GM19035 (cell line): Measurements from ENCODE around the gene PDP2.

Experiments used
- ATAC-seq: cut with Tn5 transposase; IDR thresholded peaks from one replicate; pipeline ENCODE4 v1.9.1; 2021; ENCODE audit not compliant: unreplicated experiment

Gene PDP2

DNA sequence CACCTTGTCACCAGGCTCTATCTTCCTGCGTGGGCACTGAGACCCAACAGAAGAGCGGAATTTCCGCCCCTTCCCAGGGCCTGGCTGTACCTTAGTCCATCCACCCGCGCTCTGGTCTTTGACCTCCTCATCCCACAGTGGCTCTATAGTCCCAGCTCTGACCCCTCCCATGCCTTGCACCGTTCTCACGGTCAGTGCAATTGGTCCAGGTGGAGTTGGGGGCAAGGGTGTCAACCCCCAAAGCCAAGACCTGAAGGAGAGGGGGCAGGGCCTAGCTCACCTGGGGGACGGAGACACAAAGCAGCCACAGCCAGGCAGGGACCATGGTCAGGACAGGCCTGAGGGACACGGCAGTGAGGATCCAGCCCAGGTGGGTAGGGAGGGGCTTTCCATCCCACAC lies 37.4 kb downstream of the PDP2 start:
- ATAC-seq: no peak

DNA sequence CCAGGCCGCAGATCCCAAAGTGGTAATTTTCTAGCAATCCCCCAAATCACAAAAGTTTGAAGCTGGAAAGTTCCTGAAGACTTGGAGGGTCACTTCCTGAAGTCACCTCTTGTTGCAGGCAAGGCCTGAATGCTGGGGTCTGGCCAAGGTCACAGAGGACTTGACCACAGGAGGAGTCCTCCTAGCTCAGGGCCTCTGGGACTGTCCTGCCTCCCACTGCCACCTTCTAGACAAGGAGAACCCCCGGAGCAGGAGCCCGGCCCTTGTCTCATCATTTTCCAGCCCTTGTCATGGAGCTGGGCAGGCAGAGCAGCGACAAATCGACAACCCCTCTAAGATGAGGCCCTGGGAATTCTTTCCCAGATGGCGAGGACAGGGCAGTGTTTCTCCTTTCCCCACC lies 38.0 kb downstream of the PDP2 start:
- ATAC-seq: no peak

DNA sequence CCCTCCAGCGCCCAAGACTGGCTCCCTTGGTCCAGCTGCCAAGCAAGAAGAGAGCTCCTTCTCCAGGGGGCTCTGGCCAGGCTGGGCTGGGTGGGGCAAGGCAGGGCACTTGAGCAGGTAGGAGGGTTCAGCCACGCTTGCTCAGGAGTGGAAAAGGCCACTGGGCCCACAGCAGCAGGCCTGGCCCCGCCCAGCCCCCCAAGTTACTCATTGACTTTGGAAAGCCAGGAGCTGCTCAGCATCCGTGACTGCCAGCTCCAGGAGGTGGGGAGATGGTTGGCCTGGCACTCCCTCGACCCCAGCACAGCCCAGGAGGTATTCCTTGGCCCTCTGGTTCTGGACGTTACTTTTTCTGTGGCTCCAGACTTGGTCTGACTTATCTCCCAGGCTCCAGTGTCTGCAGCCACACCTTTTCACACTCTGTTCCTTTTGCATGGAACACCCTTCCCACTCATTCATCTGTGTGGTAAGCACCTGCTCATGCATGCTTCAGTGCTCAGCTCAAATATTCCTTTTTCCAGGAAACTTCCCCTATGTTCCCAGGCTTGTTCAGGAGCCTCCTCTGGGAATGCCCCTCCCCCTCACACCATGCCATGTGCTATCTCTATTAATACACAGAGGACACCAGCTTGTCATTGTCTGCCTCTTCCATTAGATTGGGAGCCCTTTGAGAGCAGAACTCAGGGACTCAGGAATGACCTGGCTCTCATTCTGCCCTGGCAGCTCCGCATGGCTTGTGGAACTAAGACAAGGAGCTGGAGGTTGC lies 38.7 kb downstream of the PDP2 start, which contains the start of gene CDH16:
CDH16 (minus strand) TSS at position 83 of the 766 bp plus-strand sequence. CDS start 820 bp downstream, outside the sequence.
- ATAC-seq: no peak

DNA sequence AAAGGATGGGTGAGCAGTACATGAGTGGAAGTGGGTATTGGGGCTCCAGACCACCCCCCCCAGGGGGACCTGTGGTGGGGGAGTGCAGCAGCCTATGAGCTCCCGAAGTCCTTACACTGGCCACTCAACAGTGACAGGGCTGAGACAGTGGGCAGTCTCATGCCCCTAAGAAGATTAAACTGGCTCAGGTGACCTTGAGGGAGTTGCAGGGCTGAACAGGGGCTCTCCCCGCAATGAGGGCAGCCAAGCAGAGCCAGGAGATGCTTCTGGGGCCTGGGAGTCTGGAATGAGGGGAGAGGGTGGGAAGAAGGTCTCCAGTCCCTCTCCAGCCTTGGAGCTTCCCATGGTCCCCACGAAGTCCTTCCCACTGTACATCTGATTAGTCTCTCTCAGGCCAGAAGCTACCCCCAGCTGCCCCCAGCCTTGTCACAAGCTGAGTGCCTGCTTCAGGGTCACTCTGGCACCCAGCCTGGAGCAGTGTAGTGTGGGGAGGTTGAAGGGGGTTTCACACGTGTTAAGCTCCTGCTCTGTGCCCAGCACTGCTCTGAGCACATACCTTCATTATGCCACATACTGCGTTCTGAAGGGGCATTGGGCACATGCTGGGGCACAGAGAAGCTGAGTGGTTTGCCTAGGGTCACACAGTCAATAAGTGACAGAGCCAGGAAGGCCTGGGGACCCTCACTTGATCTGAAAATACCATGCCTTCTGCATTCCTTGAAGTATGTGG lies 39.4 kb downstream of the PDP2 start:
- ATAC-seq: no peak

DNA sequence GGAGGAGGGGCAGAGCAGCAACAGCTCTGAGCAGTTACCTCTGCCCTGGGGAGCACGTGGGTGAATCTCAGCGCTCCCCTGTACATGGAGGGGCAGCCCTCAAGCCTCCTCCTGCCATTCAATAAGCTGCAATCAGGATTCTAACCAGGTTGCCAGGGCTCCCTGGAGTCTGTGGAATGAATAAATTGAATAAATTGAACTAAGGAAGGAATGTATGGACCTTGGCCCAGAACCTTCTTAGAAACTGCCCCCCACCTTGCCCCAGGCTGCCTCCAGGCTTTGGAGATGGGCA lies 39.9 kb downstream of the PDP2 start:
- no peak for ATAC-seq

DNA sequence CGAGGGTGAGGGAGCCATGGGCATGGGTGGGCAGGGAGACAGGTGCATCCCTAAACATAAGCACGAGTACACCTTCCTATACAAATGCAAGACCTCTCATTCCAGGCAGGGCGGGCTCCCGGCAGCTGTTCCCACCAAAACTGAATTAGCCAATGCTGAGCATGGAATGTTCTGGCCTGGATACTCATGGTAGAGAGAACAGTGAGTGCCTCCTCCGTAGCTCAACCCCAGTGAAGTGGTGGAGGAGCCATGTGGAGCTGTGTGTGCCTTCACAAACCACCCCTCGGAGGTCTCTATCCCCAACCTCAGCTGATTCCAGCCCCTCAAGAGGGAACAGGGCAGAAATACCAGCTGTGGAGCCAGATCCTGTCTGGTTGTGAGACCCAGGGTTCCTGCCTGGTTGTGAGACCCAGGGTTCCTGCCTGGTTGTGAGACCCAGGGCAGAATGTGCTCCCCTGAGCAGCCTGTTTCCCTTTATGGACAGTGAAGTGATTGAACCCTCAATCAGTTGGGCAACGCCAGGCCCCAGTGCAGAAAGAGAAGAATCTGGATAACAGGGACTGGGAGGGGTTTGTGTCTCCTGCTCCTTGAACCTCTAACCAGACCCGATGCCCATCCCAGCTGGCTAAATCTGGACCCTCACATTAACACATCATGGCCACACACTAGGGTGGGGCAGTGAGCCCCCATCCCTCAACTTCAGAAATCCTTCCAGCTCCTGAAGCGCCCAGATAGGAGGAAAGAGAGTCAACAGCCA lies 40.8 kb downstream of the PDP2 start:
- no peak for ATAC-seq

DNA sequence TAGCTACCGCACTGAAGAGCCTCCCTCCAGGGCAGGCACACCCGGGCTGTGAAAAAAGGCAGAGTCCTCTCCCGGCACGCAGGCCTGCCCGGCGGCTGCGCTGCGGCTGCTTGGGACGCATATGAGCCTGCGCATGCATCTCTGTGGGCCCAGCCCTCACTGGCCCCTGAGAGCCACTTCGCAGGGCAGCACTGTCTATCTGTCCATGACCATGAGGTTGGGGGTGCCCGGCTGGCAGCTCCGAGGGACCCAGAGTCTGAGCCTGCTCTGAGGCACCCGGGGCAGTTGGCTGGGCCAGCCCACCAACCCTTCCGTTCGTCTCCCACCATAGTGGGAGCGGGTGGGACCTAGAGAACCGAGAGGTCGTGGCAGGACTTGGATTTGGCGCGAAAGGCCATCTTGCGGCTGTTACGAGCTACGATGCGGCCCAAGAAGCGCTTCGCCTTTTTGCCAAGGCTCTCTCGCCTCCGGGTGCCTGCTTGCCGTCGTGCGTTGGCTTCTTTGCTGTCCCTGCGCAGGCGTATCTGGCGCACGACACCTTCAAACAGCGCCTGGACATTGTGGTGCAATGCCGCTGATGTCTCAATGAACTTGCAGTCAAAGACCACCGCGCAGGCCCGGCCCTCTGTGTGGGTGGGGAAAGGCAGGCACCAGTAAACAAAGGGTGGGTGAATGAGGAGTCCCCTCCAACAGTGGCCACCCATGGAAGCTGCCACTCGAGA lies 41.6 kb downstream of the PDP2 start:
- ATAC-seq: no peak

DNA sequence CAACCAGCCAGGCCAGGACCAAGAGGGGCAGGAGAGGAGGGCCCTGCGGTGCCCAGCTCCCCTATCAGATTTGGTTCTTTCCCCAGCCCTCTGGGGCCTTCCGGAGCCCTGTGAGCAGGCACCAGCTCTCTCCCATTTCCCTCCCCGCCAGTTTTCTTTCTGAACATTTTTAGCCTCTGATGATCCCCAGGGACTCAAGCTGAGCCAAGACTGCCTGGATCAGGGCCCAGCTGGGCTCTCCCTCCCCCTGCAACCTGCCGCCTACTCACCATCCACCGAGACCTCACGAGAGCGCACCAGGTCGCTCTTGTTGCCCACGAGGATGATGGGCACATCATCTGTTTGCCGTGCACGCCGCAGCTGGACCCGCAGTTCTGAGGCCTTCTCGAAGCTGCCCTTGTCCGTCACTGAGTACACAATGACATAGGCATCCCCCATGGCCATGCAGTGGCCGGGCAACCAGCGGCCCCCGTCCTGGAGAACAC lies 43.0 kb downstream of the PDP2 start:
- ATAC-seq: no peak

DNA sequence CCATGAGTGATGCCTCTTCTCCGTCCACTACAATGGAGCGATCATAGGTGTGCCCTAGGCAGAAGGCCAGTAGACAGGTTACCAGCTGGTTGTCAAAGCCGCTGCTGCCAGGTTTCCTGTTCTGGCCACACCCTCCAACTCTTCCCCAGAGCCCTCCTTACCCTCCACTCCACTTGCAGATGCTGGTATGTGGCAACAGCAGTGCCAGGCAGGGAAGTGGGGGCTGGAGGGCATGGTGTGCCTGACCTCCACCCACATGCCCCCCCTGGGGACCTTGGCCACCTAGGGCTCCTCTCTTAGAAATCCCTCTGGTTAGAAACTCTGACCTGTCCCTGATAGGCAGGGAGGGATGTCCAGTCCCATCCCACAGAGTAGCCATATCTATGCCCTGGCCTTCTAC lies 43.6 kb downstream of the PDP2 start:
- no peak for ATAC-seq

DNA sequence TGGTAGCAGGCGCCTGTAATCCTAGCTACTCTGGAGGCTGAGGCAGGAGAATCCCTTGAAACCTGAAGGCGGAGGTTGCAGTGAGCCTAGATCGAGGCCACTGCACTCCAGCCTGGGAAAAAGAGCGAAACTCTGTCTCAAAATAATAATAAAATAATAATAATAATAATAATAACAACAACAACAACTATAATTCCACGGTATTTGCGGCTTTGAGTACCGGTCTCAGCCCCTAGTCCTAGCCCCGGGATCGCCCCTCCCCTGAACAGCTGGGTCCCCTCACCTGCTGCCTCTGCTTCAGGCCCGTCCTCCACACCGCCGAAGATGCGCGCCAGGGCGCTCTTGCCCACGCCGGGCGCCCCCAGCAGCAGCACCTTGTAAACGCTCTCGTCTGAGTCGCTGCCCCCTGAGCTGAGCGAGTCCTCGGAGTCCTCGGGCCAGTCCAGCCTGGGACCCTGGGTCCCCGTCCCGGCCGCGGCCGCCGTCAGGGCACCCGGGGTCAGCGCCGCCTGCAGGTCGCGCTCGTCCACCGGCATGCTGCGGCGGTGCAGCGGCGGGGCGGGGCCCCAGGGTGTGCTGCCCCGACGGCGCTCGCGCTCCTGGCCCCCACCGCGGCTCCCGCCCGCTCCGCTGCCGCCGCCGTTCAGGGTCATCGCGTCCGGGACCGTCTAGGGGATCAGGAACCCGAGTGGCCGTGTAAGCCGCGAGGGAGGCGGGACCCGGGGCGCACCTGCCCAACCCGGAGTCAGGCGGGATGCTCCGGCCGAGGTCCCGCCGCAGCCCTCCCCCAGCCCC lies 44.4 kb downstream of the PDP2 start:
- no peak for ATAC-seq

DNA sequence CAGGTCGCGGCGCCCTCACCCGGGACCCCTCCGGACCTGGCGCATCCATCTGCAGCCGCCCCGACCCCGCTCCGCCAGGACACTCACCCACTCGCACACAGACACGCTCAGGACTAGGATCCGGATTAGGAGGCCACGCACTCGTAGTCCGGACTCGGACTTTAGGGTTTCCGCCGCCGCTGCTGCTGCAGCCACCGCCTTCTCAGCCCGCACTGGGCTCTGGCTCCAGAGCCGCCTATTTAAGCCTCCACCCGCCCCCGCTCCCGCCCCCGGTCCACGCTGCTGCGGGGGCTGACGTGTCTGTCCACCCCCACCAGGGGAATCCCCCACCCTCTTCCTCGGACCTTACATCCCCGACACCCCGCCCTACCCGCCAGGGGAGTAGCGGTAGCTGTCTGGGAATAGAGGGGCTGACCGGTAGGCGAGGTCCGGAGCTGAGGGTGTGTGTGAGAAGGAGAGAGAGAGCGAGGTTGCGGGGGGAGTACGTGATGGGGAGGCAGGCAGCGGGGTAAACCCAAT lies 45.1 kb downstream of the PDP2 start, which contains the start of gene RRAD:
RRAD (minus strand) TSS at position 214 of the 519 bp plus-strand sequence. CDS start 356 bp downstream, outside the sequence.
- no peak for ATAC-seq

DNA sequence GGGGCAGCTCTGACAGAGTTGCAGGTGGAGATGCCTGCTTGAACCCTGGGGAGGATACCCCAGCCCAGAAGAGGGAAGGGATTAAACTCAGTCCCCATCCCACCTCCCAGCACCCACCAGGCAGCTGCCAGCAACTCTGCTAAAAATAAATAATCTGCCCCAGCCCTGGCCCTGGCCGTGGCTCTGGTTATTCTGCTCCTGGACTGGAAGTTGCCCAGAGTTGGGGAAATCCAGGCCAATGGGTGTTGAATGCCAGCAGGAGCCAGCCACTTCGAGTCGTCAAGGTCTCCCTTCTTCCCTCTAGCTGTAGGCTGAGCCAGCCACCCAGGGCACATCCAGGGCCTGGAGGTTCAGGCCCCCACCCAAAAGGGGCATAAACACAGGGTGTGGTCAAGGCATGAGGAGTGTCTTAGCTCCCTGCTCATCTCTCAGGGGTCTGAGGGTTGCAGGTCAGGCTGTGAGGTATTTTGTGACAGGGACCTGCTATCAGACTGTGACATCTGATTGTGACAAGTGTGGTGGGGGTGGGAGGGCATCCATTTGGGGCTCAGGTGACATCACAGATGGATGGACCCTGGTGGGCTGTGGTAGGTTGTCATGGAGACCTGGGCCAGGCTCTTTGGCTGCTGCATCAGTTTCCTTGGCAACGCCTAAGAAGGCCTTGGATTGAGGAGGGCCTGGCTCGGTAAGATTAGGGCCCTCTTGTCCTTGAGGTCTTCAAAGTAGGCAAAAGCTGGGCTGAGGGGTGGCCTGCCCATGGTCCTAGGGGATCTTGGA lies 46.0 kb downstream of the PDP2 start:
- no peak for ATAC-seq

DNA sequence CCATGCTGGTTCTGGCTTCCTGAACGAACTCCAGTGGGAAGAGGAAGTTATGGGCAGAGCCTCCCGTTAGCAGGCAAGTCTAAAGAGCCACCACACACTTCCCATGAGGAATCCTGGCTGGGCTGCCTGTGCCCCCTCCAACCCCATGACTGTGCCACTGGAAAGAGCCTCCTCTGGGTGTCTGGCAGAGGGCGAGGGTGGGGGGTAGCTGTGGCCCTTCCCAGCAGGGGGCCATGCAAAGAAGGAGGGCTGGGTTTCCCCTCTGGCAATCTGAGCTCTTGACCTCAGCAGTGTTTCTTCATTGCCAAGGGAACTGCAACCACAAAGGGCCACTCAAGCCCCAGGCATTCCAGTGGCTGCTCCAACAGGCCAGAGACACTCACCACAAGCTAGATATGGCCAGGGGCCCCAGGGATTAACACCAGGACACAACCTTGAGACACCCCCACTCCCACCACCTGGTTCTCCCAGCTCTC lies 46.7 kb downstream of the PDP2 start:
- ATAC-seq: no peak

DNA sequence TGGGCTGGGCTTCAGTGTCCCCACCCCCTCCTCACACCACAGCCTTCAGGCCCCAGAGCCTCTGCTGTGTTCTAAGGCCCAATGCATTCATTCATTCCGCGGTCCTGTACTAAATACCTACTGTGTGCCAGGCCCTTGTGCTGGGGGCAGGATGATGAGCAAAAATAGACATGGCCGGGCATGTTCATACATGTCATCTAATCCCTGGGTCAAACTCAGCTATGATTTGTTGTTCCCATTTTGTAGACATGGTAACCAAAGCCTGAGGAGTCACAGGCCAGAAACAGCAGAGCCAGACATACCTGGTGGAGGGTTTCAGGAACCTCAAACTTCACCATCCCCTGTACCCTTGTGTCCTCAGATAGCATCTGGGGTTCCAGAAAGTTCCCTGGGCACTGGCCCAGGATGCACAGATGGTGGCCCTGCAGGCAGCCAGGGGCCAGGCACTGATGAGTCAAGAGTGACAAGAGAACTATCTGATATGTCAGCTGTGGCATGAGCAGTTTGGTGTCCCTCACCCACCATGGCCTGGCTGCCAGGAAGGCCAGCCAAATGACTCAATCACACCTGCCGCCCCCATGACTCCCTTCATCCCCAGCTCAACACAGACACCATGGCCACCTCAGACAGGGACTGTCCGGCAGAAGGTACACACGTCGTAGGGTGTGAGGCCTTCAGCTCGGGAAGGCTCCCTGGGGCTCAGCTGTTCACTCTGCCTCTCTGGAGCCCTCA lies 47.8 kb downstream of the PDP2 start:
- ATAC-seq: no peak

DNA sequence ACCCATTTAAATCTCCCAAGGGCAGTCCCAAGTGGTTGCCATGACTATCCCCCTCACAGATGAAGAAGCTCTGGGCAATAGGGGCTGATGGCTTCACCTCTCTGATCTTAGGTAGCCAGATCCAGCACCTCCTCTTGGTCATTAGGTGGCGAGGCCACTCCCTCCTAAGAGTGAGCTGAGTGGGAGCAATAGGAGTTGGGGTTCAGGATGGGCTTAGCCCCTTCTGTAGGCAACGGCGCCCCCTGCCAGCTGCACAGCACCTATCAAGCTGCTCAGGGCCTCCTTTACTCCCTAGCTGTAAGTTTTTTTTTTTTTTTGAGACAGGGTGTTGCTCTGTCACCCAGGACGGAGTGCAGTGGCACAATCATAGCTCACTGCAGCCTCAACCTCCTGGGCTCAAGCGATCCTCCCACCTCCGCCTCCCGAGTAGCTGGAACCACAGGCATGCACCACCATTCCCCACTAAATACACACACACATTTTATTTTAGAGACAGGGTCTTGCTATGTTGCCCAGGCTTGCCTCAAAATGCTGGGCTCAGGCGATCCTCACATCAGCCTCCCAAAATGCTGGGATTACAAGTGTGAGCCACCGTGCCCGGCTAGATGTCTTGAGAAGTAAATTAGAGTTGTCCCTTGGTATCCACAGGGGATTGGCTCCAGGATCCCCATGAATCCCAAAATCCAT lies 48.5 kb downstream of the PDP2 start:
- no peak for ATAC-seq

DNA sequence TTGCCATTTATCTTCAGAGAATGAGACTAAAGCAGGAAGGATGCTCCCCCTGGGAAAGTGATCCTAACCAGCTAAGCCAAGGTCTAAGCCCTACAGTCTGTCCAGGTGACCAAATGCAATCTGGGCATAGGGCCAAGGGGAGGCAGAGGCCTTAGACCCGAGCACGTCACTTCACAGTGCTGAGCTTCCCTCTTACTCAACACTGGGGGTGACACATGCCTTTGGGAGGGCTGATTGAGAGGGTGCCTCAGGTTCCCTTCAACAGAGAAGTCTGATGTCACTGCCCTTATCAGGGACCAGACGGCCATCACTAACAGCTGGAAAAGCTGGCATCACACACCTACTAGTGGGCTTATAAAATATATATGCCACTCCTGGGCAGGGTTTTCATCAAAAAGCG lies 49.9 kb downstream of the PDP2 start:
- no peak for ATAC-seq

DNA sequence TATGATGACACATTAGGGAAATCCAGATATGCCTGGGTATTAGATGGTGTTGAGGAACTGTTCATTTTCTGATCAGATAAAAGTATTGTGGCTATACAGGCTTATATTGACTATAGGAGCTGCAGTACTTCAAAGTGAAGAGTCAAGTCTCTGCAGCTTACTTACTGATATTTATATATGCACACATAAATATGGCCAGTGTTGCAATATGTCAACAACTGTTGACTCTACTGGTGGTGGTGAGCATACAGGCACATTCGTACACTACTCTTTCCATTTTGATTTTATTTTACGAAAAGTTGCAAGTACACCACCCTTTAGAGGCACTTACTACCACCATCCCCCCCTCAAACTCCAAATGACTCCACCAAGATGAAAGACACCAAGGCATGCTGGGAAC lies 51.4 kb downstream of the PDP2 start:
- ATAC-seq: no peak

DNA sequence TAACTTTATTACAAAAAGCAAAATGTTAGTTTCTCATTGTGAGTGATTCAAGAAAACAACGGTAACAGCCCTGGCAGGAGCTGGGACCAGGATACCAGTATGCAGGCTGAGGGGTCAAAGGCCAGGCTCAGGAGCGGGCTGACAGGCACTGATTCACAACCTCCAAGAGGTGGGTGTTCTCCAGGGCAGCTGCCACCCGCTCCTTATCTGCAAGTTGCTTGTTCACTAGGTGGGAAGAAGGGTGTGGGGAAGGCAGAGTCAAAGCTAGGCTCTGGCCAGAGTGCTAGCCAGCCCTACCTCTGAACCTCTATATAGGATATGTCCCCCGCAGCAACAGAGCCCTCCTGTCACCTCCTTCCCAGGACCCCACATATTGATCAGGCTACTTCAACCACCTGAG lies 51.8 kb downstream of the PDP2 start:
- ATAC-seq: no peak
